Tibial artery (tissue), 4 donors: ENCODE results near the gene EXOC1.
A peak's percentile ranks its signal among the peaks of the same experiment; 100 is the strongest.

Experiments used
- DNase-seq, 2 donors: peaks; one replicate each; pipeline ENCODE4 v3.0.0-alpha.2; 2019
- H3K27ac ChIP-seq, 2 donors: fragments of 200-600 bp; sonication (generic) in 1 of 2; 1 replicate in 1 of 2; 2 replicates in 1 of 2; pipeline ENCODE4 v1.5.1; 2018 to 2019; ENCODE audit warnings: mild to moderate bottlenecking in 1 of 2
- H3K27me3 ChIP-seq, 2 donors: fragments of 200-600 bp; sonication (generic) in 1 of 2; one replicate each; pipeline versions ENCODE4 v1.5.1 to v1.6.0; 2016 to 2019
- H3K36me3 ChIP-seq, 3 donors: fragments of 200-600 bp; sonication (generic) in 2 of 3; one replicate each; pipeline ENCODE4 v1.5.1; 2016 to 2019; ENCODE audit warnings: mild to moderate bottlenecking in 2 of 3
- H3K4me1 ChIP-seq, 4 donors: fragments of 200-600 bp; sonication (generic) in 2 of 4; 1 replicate in 3 of 4; 2 replicates in 1 of 4; pipeline ENCODE4 v1.5.1; 2016 to 2019
- H3K4me3 ChIP-seq, 2 donors: fragments of 200-600 bp; sonication (generic) in 1 of 2; 1 replicate in 1 of 2; 2 replicates in 1 of 2; pipeline ENCODE4 v1.5.1; 2018 to 2019; ENCODE audit warnings: mild to moderate bottlenecking in 2 of 2
- H3K9me3 ChIP-seq, 3 donors: fragments of 200-600 bp; sonication (generic) in 1 of 3; one replicate each; pipeline ENCODE4 v1.5.1; 2016 to 2019
- intact Hi-C: fragments of 100-400 bp; cut with DNase I; formaldehyde crosslinking; loops from one replicate; pipeline ENCODE4 v1.15.0; 2023; ENCODE audit warnings: low total_unique reads
- TF ChIP-seq, protein P1 (sequence below), 2 experiments: fragments of 200-600 bp in 1 of 2; fragments of 450-650 bp in 1 of 2; IDR thresholded peaks; one replicate each; pipeline ENCODE4 v1.5.1; 2017 to 2019; ENCODE audit warnings: antibody characterized with exemption in 2 of 2, mild to moderate bottlenecking in 1 of 2, moderate library complexity in 1 of 2

The EXOC1 gene, protein sequence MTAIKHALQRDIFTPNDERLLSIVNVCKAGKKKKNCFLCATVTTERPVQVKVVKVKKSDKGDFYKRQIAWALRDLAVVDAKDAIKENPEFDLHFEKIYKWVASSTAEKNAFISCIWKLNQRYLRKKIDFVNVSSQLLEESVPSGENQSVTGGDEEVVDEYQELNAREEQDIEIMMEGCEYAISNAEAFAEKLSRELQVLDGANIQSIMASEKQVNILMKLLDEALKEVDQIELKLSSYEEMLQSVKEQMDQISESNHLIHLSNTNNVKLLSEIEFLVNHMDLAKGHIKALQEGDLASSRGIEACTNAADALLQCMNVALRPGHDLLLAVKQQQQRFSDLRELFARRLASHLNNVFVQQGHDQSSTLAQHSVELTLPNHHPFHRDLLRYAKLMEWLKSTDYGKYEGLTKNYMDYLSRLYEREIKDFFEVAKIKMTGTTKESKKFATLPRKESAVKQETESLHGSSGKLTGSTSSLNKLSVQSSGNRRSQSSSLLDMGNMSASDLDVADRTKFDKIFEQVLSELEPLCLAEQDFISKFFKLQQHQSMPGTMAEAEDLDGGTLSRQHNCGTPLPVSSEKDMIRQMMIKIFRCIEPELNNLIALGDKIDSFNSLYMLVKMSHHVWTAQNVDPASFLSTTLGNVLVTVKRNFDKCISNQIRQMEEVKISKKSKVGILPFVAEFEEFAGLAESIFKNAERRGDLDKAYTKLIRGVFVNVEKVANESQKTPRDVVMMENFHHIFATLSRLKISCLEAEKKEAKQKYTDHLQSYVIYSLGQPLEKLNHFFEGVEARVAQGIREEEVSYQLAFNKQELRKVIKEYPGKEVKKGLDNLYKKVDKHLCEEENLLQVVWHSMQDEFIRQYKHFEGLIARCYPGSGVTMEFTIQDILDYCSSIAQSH

DNA sequence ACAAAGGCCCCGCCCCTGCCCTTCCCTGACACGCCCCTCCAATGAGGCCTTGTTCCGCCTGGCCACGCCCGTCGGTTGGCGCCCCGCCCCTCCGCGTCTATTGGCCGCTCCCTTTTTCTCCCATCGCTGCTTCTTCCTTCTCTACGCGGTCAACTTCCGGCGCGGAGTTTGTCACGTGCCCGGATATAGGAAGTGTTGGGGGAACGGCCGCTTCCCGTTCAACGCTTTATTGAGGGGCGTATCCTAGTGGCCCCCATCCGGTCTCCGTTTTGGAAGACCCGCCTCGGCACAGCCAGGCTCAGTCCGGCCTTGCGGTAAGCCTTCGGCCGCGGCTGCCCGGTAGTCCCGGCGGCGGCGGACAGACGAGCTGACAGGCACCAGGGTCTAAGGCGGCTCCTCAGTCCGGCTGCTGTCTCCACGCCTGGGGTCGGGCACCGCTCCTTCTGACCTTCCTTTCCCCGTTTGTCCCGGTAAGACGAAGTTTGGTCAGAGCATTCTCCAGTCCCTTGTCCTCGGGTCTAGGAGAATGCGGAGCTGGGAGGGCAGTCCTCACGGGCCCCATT, at the start of gene EXOC1:
Gene EXOC1 (plus strand): TSS at position 165 of the 563 bp plus-strand sequence. CDS start 4,676 bp downstream, outside the sequence.
- Histone ChIP-seq H3K36me3 (peaks cover 0 to 4% (median 0%) of the 10 kb centered on the region in 3 donors), H3K27me3 (peaks cover 0 to 2% of the 10 kb centered on the region in 2 donors), H3K27ac (peak within 1 kb of the TSS; percentile 89 to 92), H3K9me3 (no peaks in the 10 kb centered on the region), H3K4me3 (peak within 1 kb of the TSS; percentile 87 to 95), H3K4me1 (peaks cover 0 to 18% (median 9%) of the 10 kb centered on the region in 4 donors)
- DNase-seq = peak; percentile 99
- TF ChIP-seq, protein P1, sequence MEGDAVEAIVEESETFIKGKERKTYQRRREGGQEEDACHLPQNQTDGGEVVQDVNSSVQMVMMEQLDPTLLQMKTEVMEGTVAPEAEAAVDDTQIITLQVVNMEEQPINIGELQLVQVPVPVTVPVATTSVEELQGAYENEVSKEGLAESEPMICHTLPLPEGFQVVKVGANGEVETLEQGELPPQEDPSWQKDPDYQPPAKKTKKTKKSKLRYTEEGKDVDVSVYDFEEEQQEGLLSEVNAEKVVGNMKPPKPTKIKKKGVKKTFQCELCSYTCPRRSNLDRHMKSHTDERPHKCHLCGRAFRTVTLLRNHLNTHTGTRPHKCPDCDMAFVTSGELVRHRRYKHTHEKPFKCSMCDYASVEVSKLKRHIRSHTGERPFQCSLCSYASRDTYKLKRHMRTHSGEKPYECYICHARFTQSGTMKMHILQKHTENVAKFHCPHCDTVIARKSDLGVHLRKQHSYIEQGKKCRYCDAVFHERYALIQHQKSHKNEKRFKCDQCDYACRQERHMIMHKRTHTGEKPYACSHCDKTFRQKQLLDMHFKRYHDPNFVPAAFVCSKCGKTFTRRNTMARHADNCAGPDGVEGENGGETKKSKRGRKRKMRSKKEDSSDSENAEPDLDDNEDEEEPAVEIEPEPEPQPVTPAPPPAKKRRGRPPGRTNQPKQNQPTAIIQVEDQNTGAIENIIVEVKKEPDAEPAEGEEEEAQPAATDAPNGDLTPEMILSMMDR (IDR thresholded peaks at IDR 0.05) = no peak
- intact Hi-C loops = loop anchor here (5.0 to 10.0 kb wide), 3 partner anchors 306 to 509 kb away; partner anchors contain the start of genes CLOCK, SRD5A3 and TMEM165

DNA sequence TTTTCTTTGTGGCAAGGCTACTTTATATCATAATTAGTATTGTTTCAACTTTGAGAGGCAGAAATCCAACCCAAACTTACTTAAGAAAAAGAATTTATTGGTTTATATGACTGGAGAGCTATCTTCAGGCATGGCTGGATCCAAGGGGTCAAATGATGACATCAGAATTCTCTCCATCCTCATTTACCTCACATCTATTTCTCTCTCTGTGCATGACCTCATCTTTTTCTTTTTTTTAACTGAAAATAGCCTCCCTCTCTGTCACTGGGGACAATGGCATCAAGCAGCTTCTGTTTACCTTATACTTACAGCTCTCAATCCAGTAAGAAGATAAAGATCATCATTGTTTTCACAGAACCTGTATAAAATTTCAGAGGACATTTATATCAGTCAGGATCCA, 45.9 kb upstream of the EXOC1 start:
- intact Hi-C loops = no loop called here
- H3K36me3 ChIP-seq = no peaks in the 10 kb centered on the region
- H3K27me3 ChIP-seq = no peaks in the 10 kb centered on the region
- no peaks in the 10 kb centered on the region for H3K4me1 ChIP-seq
- H3K27ac ChIP-seq = no peak overlapping the region
- no peak overlapping the region for H3K4me3 ChIP-seq
- no peaks in the 10 kb centered on the region for H3K9me3 ChIP-seq
- TF ChIP-seq, protein P1 (IDR thresholded peaks at IDR 0.05) = no peak
- DNase-seq = no peak

DNA sequence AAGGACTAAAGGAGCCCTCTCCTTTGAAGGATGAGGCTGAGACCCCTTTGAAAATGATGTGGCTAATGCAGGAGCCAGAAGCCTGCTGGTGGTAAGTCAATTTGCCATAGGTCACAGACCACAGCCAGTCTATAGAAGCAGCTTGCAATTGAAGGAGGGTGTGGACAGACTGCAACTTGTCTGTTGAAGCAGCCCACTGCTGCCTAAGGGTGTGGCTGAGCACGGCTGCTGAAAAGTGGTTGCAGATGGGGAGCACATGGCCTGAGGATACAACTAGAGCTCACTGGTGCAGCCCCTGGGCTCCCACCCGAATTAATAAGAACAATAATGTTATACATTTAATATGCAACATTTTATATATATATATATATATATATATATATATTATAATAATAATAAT, 45.3 kb upstream of the EXOC1 start:
- Histone ChIP-seq H3K27ac (no peak overlapping the region), H3K4me1 (no peaks in the 10 kb centered on the region), H3K4me3 (no peak overlapping the region), H3K36me3 (no peaks in the 10 kb centered on the region), H3K9me3 (no peaks in the 10 kb centered on the region), H3K27me3 (no peaks in the 10 kb centered on the region)
- TF ChIP-seq, protein P1 (IDR thresholded peaks at IDR 0.05) = no peak
- DNase-seq = no peak
- intact Hi-C loops = no loop called here

DNA sequence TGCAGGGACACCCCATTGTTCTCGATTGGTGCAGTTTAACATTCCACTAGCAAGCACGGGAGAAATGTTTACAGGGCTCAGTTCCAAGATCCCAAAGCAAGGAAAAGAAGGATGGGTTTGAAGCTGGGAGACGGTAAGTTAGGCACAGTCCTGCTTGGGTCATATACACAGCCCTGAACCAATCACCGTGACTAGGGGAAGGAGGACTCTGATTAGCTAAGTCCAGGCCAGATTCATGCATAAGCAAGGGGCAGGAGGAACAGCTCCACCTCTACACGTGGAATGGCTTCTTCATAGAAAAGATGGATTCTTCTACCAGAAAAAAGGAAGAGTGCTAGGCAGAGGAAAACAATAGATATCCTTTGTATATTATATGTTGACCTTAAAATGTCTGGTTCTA, 44.8 kb upstream of the EXOC1 start:
- TF ChIP-seq, protein P1 (IDR thresholded peaks at IDR 0.05) = no peak
- Histone ChIP-seq H3K27me3 (no peaks in the 10 kb centered on the region), H3K27ac (no peak overlapping the region), H3K4me1 (no peaks in the 10 kb centered on the region), H3K9me3 (no peaks in the 10 kb centered on the region), H3K36me3 (no peaks in the 10 kb centered on the region), H3K4me3 (no peak overlapping the region)
- intact Hi-C loops = no loop called here
- DNase-seq = no peak

DNA sequence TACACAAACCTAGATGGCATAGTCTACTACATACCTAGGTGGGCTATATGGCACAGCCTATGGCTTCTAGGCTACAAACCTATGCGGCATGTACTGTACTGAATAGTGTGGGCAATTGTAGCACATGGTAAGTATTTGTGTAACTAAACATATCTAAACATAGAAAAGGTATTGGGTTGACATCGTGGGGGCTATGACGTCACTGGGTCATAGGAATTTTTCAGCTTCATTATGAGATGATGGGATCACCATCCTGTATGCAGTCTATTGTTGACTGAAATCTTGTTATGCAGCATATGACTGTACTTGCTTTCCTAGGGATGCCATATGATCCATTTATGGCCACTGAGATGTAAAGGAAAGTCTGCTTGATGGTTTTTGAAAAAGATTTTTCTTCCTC, 35.8 kb upstream of the EXOC1 start:
- Histone ChIP-seq H3K4me3 (no peak overlapping the region), H3K9me3 (no peaks in the 10 kb centered on the region), H3K27me3 (peaks cover 0 to 2% of the 10 kb centered on the region in 2 donors), H3K27ac (no peak overlapping the region), H3K4me1 (peaks cover 0 to 7% (median 0%) of the 10 kb centered on the region in 4 donors), H3K36me3 (no peaks in the 10 kb centered on the region)
- TF ChIP-seq, protein P1 (IDR thresholded peaks at IDR 0.05) = no peak
- no peak for DNase-seq
- intact Hi-C loops = no loop called here
